HG03558 (cell line): ENCODE data around the gene SEC23IP.

Experiments
- ATAC-seq: cut with Tn5 transposase; IDR thresholded peaks from one replicate; pipeline ENCODE4 v1.9.1; 2021; ENCODE audit warnings: moderate number of reproducible peaks; ENCODE audit not compliant: unreplicated experiment; ENCODE audit errors: extremely low read depth

The SEC23IP gene

DNA sequence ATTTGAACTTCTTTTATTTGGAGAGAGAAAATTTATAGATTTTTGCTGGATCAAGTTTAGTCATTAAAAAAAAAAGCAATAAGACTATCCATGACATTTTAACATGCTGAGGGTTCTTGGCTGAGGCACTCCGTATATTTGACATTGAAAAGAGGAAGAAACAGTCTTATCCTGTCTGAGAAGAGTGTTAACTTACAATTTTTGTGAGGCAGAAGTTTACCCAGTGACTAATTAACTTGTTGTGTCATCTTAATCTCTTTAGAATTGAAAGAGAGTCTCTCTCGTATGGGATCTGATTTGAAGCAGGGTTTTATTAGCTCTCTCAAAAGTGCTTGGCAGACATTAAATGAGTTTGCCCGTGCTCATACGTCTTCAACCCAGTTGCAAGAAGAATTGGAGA, 39.3 kb downstream of the SEC23IP start:
- no peak for ATAC-seq

DNA sequence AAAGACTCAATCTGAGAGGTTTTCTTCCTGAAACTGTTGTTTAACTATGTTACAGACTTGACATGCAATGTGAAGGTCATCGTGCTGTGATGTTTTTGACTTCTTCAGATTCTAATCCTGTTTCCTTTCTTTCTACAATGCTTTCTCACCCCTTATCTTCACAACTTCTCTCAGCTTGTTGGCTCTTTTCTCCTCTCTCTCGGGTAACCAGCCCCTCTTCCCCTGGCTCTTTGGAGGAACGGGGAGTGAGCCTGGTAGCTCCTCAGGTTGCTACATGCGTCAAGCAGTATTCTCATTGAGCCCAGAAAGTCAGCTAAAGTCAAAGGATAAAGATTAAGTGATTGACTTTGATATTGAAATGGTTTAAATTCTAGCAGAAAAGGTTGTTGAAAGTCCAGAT, 40.1 kb downstream of the SEC23IP start:
- no peak for ATAC-seq

DNA sequence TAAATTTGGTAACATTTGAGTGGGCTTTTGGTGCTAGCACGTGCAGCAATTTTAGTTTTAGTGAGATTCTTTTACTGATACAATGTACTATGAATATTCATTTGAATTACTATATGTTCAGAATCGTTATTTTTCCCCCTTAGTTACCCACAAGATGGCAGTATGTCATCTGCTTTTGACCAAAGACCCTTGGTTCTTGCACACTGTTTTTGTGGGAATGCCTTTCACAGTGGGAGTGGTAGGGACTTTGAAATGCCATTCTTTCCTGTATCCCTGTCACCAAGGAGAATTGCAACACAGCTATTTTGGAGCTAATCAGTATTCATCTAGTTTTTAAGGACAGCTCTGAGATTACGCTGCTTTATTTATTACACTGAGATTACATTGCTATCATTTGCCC, 40.6 kb downstream of the SEC23IP start:
- no peak for ATAC-seq

DNA sequence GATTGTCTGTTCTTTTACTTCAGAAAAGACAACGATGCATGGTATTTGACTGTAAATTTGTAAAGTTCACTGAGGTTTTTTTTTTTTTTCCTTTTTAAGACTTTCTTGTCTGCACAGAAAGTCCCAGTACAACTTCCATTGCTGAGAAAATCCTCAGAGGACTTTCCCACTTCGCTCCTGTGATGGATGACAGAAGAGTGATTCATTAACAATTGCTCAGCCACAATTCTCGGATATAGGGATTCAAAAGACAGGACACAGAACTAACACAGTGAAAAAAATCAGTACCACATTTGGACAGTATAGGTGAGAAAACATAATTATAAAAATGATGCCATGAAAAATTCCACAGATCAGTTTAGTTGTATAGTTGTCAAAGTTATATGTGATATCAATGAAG, 48.0 kb downstream of the SEC23IP start:
- no peak for ATAC-seq

DNA sequence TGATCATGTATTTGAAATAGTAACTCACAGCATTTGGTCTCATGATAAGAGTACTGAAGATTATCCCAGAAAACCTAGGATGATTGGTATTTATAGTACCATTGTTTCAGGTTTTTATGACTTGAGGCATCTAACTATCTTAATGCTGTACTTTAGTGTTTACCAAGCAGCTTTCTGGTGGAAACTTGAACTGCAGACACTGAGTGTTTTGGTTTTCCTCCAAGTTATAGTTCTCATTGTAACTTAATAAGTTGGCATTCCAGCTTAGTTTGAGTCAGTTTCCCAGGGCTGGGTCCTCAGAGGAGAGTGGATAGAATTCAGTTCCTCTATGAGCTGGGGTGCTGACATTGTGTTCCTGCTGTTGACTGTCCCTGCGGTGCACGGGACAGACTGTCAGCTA, 50.4 kb downstream of the SEC23IP start:
- ATAC-seq, result no peak

DNA sequence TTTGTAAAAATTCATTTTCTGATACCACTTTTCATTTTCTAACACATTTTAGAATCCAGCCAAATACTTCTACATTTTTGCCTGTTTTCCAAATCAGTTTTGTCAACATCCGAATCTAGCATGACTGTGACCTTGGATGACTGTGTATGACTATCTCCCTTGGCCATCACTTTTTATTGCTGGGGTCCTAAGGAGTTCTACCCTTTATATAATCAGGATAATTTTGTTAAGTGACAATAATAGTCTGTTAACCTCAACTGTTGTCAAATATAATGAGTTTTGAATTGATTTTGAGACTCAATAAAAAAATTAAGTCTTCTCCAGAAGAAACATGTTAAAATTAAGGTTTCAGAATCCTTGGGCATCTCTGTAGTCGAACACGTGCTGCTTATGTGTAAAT, 53.3 kb downstream of the SEC23IP start:
- ATAC-seq, result no peak

DNA sequence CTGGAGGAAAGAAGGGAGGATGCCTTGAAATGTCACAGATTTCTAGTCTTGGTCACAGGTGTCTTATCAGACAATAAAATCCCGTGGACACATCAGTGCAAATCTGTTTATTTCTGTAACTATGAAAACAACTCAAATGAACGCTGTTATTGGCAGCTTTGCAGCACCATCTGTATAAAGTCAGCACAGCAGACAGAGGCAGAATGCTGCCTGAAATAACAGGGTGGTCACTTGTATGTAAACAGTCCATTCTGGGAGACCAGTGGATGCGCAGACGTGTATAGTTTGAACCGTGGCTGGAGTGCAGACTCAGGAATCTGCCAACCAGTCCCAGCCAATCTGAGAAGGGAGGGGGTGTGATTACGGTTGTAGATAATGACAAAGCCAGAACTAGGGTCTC, 54.8 kb downstream of the SEC23IP start:
- no peak for ATAC-seq

DNA sequence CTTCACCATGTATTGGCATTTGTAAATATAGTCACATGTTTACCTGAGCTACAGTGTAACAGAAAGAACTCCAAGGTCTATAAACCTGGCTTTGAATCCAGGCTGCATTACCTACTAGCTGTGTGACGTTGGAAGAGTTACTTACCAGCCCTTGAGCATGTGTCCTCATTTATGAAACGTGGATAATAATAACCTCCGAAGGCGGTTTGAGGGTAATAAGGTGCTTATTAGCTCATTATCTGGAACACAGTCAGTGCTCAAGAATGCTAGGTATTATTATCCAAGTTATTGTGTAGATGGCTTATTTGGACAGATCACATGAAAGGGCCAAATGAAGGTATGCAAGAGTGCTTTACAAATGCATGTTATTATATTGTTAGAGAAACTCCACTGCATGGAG, 64.9 kb downstream of the SEC23IP start:
- no peak for ATAC-seq

DNA sequence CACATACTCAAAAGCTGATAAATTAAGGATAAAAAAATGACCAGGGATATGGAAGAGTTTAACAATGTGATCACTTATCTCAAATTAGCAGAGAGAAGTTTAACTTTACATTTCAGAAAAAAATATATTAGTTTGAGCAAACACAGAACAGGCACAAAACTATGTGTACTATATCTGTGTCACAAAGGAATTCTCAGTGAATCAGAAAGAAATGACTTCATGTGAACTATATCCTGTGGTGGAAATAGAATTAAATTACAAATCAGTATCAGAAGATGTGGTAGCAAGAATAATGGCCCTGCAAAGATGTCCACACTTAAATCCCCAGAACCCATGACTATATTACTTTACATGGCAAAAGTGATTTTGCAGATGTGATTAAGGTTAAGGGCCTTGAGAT, 70.3 kb downstream of the SEC23IP start:
- ATAC-seq, result no peak

DNA sequence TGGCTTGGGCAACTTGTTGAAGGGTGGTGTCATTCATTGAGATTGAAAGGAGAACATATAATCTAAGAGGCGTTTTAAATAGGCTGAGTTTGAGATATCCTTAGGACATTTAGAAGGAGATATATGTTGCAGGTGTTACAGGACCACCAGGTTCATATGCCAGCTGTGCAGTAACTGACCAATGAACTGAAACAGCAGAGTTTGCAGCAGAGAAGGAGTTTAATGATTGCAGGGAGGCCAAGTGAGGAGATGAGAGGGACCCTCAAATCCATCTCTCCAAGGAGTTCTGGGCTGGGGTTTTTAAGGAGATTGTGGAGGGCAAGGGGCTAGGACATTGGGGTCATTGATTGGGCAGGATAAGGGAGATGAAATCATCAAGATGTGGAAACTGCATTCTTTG, 74.5 kb downstream of the SEC23IP start:
- no peak for ATAC-seq

DNA sequence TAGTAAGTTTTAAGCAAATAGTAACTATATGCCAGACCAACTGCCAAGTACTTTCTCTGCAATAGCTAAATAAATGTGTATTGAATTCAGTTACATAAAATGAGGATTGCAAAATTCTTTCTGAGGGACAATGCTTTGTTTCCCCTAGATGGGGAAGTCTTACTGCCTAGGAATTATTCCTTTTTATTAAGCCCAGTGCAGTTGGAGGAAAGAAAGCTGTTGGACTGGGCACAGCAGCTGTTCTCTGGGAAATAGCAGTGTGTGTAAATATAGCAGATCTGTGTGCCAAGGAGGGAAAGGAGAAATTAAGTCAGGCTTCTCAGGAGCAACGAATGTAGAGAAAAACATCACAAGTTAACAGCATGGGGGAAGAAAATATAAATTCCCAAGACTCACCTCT, 77.1 kb downstream of the SEC23IP start:
- ATAC-seq, result no peak

DNA sequence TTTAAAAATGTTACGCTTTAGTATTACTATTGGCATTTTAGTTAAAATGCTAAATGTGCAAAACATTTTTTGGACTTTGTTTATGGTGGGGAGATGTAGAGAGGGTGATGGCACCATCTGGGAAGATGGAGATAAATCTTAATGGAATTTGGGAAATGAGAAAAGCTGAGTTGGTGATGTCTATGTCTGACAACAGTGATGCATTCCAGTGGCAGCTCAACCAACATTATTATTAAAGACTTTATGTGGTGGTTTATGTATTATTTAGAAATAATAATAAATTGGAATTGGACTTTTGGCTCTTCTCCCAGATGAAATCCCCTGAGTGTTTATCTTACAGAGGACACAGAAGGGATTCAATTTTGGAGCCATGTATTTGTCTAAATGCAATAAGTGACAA, 77.6 kb downstream of the SEC23IP start:
- ATAC-seq, result no peak

DNA sequence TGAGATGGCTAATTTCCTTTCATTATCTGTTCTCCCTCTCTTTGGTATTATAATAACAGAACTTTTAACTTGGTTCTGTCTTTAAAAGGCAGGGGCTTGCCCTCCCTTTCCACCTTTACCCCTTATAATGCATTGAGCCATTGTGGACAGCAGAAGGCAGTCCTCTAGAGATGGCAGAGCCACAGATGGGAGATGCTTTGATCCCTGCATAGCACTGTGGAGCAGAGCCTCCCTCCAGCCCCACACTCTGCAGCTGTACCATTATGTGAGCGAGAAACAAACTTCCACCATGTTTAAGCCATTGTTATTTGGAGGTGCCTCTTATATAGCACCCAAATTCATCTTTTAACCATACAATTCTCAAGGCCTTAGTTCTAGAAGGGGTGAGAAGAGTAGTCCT, 78.4 kb downstream of the SEC23IP start:
- no peak for ATAC-seq

DNA sequence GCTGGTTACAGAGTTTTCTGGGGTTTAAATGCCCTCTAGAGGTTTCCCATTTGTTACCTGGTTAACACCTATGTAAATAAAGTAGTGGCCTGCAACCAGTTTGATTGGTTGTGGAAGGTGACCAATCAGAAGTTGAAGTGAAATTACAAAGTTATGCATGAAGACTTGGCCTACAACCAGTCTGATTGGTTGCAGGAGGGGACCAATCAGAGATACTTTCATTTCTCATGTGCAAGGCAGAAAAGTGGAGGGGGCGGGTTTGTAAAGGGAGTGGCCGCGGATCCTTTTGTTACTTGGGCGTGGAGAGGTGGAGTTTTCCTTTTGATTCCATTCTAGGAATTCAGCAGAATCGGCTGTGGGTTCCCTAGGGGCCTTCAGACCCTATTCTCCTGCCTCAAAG, 80.8 kb downstream of the SEC23IP start:
- ATAC-seq, result no peak

DNA sequence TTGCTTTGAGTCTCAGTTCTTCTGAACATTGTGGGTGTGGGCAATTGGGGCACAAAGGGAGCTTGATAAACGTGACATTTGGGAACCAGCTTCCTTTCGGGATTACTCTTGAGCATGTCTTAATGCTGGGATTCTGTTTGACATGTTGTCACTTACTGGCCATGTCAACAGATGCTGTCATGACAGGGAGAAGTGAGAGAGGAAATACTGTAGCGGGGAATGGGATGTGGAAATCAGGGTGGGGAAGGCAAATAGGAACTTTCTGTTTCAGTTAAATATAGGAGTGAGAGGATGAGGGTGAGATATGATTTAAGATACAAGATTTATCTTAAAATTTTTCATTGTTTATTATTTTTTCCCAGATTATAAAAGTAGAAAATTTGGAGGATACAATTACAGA, 83.9 kb downstream of the SEC23IP start:
- ATAC-seq, result no peak

DNA sequence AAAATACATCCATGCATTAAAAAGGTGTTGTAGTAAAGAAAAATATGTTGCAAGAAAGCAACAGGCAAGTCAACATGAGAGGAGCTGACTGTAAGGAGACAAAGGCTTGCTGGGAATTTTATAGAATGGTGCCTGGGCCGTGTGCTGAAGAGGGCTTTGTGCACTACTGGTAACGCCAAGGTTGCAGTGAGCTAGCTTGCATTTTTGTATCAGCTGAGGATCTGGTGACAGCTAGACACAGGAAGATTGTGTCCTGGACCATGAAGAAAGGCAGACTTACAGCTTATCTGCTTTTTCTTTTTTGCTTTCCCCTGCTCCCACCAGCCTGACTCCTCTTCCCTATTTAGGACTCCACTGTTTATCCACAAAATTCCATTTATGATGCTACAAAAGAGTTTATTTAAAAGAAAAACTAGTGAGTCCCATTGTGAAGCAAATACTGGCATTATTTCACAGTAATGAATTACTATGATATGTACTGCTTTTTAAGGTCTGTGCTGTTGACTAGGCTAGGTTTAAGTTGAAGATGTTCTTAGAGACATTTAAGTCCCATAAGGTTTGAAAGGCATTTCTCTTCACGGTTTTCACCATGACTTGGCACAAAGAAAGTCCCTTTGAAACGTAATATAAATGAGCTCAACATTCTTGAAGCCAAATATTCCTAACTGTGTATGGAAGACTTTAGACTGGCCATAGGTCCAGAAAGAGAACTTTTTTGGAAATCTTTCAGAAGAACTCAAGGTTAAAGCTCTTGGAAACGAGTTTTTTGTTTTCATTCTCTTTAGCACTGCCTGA, 88.6 kb downstream of the SEC23IP start:
- ATAC-seq, result no peak

DNA sequence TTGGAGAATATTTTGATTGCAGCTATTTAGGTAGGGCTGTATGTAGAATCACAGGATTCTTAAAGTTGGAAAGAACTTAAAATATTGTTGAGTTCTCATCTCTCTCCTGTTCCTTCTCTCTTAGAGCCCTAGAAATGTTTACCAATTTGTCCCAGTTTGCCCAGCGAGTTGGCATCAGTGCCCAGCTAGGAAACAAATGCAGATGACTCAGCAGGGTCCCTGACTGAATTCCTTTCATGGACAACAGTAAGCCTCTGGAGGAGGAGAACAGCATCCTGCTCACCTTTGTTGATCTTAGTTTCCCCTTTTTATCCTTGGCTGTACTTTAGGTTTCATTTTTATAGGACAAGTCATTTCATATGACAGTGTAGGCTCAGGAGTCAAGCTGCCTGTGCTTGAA, 89.3 kb downstream of the SEC23IP start:
- no peak for ATAC-seq

DNA sequence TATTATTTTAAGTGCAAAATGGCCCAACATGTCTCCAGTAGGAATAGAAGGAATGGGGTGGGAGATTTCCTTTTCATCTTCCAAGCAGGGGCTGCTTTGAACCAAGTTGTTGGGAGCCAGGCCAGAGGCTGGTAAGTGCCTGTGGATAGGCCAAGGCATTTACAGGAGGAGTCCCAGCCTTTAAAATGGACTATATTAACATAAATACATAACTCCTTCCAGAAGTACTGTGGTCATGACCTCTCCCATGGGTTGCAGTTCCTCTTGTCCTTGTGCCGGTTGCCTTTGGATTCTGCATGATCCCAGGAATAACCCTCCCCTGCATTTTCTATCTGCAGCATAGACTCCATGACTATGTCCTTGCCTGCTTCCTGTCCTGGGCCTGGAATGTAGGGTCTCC, 95.8 kb downstream of the SEC23IP start:
- no peak for ATAC-seq

DNA sequence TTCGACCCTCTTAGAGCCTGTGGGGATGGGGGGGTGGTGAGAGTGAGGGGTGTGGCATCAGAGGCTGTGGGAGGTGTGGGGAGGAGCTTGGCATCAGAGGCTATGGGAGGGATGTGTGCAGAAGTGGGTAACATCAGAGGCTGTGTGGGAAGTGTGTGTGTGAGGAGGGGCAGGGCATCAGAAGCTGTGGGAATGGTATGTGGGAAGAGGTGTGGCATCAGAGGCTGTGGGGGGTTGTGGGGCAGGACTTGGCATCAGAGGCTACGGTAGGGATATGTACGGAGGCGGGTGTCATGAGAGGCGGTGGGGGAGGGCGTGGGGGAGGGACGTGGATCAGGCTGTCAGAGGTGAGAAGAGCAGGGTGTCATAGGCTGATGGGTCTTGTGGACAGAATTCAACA, 97.4 kb downstream of the SEC23IP start:
- ATAC-seq, result no peak

DNA sequence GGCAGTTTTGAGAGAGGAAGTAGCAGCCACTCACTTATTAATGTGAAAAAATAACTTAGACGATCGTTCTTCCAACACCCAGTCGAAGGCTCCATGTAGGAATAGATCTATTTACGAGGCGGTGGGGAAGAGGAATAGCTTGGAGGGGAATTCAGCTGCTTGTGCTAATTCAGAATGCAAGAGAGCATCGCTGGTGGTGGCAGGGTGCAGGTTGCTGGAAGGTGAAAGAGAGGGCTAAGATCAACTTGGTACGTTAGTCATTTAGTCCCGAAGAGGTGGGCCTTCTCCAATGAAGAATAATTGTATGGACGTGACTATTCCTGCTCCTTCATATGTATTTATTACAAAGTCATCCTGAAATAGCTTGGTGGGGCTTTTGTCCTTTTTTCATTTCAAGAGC, 98.5 kb downstream of the SEC23IP start:
- ATAC-seq, result no peak

DNA sequence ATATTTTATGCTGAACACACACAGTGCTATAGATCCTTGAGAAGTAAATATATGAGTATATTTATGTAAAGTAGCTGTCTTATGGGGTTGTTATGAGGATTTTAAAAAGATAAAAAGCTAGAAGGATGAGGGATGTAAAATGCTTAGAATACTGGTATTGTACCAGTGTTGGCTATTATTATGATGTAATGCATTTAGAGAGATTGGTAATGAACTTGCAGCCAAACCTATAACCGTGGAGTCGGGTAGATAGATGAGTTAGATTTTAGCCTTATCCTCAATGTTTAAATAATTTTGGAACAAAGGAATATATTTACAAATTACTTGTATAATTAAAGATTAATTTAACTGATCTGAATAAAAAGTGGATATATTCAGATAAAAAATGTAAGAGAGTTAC, 99.3 kb downstream of the SEC23IP start:
- no peak for ATAC-seq
